Neural progenitor cell (in vitro differentiated cells): ENCODE data around the gene PACRG. TPM values are rescaled to one million over a fixed set of nuclear protein-coding genes. Genes with fewer than 3 reads are reported as not detected.

Source experiments
- DNase-seq: peaks from one replicate; pipeline ENCODE4 v3.0.0-alpha.2; 2016; ENCODE audit warnings: low spot score
- H2AFZ ChIP-seq: fragments of 200-600 bp; sonication (generic); replicated peaks from 2 replicates; pipeline ENCODE4 v1.6.1; 2016; ENCODE audit warnings: antibody characterized with exemption
- H3F3A ChIP-seq: fragments of 200-600 bp; sonication (generic); 2 replicates; pipeline ENCODE4 v1.6.1; 2016; ENCODE audit warnings: antibody characterized with exemption, low read depth
- H3K27ac ChIP-seq: fragments of 200-600 bp; sonication (generic); 2 replicates; pipeline ENCODE4 v1.5.1; 2016; ENCODE audit warnings: mild to moderate bottlenecking
- H3K27me3 ChIP-seq: fragments of 200-600 bp; sonication (generic); 2 replicates; pipeline ENCODE4 v1.6.1; 2016; ENCODE audit warnings: mild to moderate bottlenecking, moderate library complexity
- H3K36me3 ChIP-seq: fragments of 200-600 bp; sonication (generic); 2 replicates; pipeline ENCODE4 v1.5.1; 2016
- H3K4me1 ChIP-seq: fragments of 200-600 bp; sonication (generic); 2 replicates; pipeline ENCODE4 v1.6.1; 2016; ENCODE audit warnings: mixed run types
- H3K4me2 ChIP-seq: fragments of 200-600 bp; sonication (generic); 2 replicates; pipeline ENCODE4 v1.6.1; 2016
- H3K4me3 ChIP-seq: fragments of 200-600 bp; sonication (generic); 2 replicates; pipeline ENCODE4 v1.5.1; 2016
- H3K79me2 ChIP-seq: fragments of 200-600 bp; sonication (generic); 2 replicates; pipeline ENCODE4 v1.6.1; 2016; ENCODE audit warnings: low read depth
- H3K9ac ChIP-seq: fragments of 200-600 bp; sonication (generic); 2 replicates; pipeline ENCODE4 v1.6.1; 2016
- H3K9me3 ChIP-seq: fragments of 200-600 bp; sonication (generic); 2 replicates; pipeline ENCODE4 v1.5.1; 2016; ENCODE audit warnings: low read depth
- H4K20me1 ChIP-seq: fragments of 200-600 bp; sonication (generic); 2 replicates; pipeline ENCODE4 v1.6.1; 2016; ENCODE audit warnings: low read depth
- H3K27ac Mint-ChIP-seq: 3 replicates; pipeline ENCODE4 v1.8.0; 2021; ENCODE audit warnings: mixed read lengths
- H3K27me3 Mint-ChIP-seq: 2 replicates; pipeline ENCODE4 v1.8.0; 2022; ENCODE audit warnings: low read depth, mild to moderate bottlenecking, inconsistent platforms, moderate library complexity, mixed read lengths; ENCODE audit not compliant: insufficient read depth
- H3K36me3 Mint-ChIP-seq: 3 replicates; pipeline ENCODE4 v1.8.0; 2021; ENCODE audit warnings: mixed read lengths
- H3K4me1 Mint-ChIP-seq: 3 replicates; pipeline ENCODE4 v1.8.0; 2021; ENCODE audit warnings: mixed read lengths
- H3K4me3 Mint-ChIP-seq: 3 replicates; pipeline ENCODE4 v1.8.0; 2021; ENCODE audit warnings: mild to moderate bottlenecking, moderate library complexity, mixed read lengths
- H3K9me3 Mint-ChIP-seq: 3 replicates; pipeline ENCODE4 v1.8.0; 2020; ENCODE audit warnings: mixed read lengths
- CTCF ChIP-seq: fragments of 200-600 bp; sonication (generic); IDR thresholded peaks from 2 replicates; pipeline ENCODE4 v1.5.1; 2017; ENCODE audit warnings: antibody characterized with exemption, mild to moderate bottlenecking
- EZH2 ChIP-seq: fragments of 200-600 bp; sonication (generic); IDR thresholded peaks from 2 replicates; pipeline ENCODE4 v1.6.1; 2017; ENCODE audit warnings: antibody characterized with exemption, mild to moderate bottlenecking, moderate library complexity
- EZH2phosphoT487 ChIP-seq: fragments of 200-600 bp; sonication (generic); IDR thresholded peaks from 2 replicates; pipeline ENCODE4 v1.6.1; 2017; ENCODE audit warnings: antibody characterized with exemption
- total RNA-seq: library from RNA; depleted of rRNA; stranded (reverse); fragments of >200 nt; gene quantifications from 2 replicates; pipeline ENCODE4 v1.2.3, GENCODE V29; 2015; ENCODE audit warnings: low replicate concordance

PACRG gene
- total RNA-seq, 1 donor from 2014 or later = 0.30 TPM

DNA sequence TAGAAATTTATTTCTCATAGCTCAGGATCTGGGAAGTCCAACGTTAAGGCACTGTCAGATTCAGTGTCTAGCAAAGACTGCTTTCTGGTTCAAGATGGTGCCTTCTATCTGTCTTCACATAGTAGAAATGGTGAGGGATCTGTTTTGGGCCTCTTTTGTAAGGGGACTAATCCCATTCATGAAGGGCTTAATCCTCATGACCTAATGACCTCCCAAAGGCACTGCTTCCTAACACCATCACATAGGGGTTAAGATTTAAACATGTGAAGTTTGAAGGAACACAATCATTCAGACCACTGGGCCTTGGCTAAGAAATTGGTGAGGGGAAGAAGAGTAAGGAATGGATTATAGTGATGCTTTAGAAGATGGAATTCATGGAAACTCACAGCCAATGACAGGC is 237.6 kb downstream of the PACRG start:
- no peak overlapping the region for H3K9ac ChIP-seq
- Mint-ChIP-seq H3K4me3 (no peak overlapping the region), H3K9me3 (peaks cover 7% of the 10 kb centered on the region), H3K27me3 (no peaks in the 10 kb centered on the region), H3K4me1 (peaks cover 17% of the 10 kb centered on the region), H3K36me3 (no peaks in the 10 kb centered on the region), H3K27ac (peak overlapping the region; percentile 11)
- no peaks in the 10 kb centered on the region for H3K79me2 ChIP-seq
- no peaks in the 10 kb centered on the region for H4K20me1 ChIP-seq
- H3F3A ChIP-seq = peaks cover 6% of the 10 kb centered on the region
- H3K4me2 ChIP-seq = peak overlapping the region; percentile 17
- no peaks in the 10 kb centered on the region for H3K36me3 ChIP-seq
- no peaks in the 10 kb centered on the region for H3K27me3 ChIP-seq
- H3K4me3 ChIP-seq = no peak overlapping the region
- no peak overlapping the region for H3K27ac ChIP-seq
- DNase-seq = peak; percentile 73
- TF ChIP-seq EZH2phosphoT487 = peak; percentile 38
- TF ChIP-seq EZH2 = no peak
- no peaks in the 10 kb centered on the region for H3K9me3 ChIP-seq
- peaks cover 12% of the 10 kb centered on the region for H3K4me1 ChIP-seq
- H2AFZ ChIP-seq = no peak overlapping the region

GRCh38 chr6:162970246-162970645 is 242.5 kb downstream of the PACRG start:
- no peak for TF ChIP-seq EZH2phosphoT487
- TF ChIP-seq CTCF = no peak
- no peak for DNase-seq
- Histone ChIP-seq H3K9ac (no peak overlapping the region), H3K9me3 (no peaks in the 10 kb centered on the region), H3K4me3 (no peak overlapping the region), H3F3A (peaks cover 6% of the 10 kb centered on the region), H3K36me3 (no peaks in the 10 kb centered on the region), H4K20me1 (no peaks in the 10 kb centered on the region), H3K27ac (no peak overlapping the region), H2AFZ (no peak overlapping the region), H3K4me2 (no peak overlapping the region), H3K79me2 (no peaks in the 10 kb centered on the region), H3K27me3 (no peaks in the 10 kb centered on the region), H3K4me1 (peaks cover 15% of the 10 kb centered on the region)
- Mint-ChIP-seq H3K4me1 (peaks cover 22% of the 10 kb centered on the region), H3K4me3 (no peak overlapping the region), H3K27me3 (no peaks in the 10 kb centered on the region), H3K9me3 (peaks cover 14% of the 10 kb centered on the region), H3K27ac (no peak overlapping the region), H3K36me3 (no peaks in the 10 kb centered on the region)

- H3K9ac ChIP-seq = no peak overlapping the region
- H3K4me1 Mint-ChIP-seq = peaks cover 15% of the 10 kb centered on the region
- no peaks in the 10 kb centered on the region for H3K79me2 ChIP-seq
- H3K27me3 Mint-ChIP-seq = no peaks in the 10 kb centered on the region
- no peak overlapping the region for H3K27ac ChIP-seq
- H3K9me3 Mint-ChIP-seq = peaks cover 11% of the 10 kb centered on the region
- H3K36me3 Mint-ChIP-seq = no peaks in the 10 kb centered on the region
- H4K20me1 ChIP-seq = no peaks in the 10 kb centered on the region
- no peaks in the 10 kb centered on the region for H3K9me3 ChIP-seq
- H3F3A ChIP-seq = no peaks in the 10 kb centered on the region
- H3K27ac Mint-ChIP-seq = no peak overlapping the region
- H3K4me3 ChIP-seq = no peak overlapping the region
- H3K27me3 ChIP-seq = no peaks in the 10 kb centered on the region
- H3K4me1 ChIP-seq = peaks cover 8% of the 10 kb centered on the region
- no peak for DNase-seq
- no peak overlapping the region for H2AFZ ChIP-seq
- H3K4me3 Mint-ChIP-seq = no peak overlapping the region
- H3K4me2 ChIP-seq = no peak overlapping the region
- H3K36me3 ChIP-seq = no peaks in the 10 kb centered on the region
- TF ChIP-seq CTCF (no peak), EZH2 (no peak), EZH2phosphoT487 (no peak)
Observed at GRCh38 chr6:162971356-162971755, 243.6 kb downstream of the PACRG start.

DNA sequence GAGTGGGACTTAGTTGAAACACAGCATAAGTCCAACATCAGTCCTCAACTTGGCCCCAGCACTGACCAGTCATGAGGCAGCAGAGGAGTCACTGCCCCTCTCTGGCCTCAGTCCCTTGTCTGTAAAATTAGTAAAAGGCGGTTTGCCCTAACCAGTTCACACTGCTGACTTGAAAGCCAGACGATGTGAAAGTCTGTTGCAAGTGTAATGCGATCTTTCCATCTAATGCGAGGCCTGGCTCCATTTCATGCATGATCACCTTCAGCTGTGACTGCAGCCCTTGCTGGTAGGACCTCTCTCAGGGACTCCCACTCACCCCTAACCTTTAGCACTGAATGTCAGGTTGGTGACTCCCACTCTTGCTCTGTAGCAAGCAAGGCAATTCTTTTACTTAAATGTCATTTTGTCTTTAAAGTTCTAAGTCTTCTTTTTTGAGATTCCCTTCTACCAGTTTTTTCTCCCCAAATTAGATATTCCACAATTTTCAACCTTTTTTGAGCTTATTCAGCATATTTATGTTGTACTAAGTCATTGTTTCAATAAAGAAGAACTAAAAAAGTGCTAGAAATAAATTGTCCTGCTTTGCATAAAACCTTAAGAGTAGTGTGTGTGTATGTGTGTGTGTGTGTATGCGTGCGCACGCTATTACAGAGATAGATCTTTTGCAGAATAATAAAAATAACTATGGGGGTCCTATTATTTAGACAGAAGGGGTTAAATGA is 245.5 kb downstream of the PACRG start:
- peaks cover 8% of the 10 kb centered on the region for H3K4me1 ChIP-seq
- H3K27ac ChIP-seq = no peak overlapping the region
- H2AFZ ChIP-seq = no peak overlapping the region
- no peaks in the 10 kb centered on the region for H3K9me3 ChIP-seq
- H3F3A ChIP-seq = no peaks in the 10 kb centered on the region
- no peaks in the 10 kb centered on the region for H3K79me2 ChIP-seq
- no peak overlapping the region for H3K4me2 ChIP-seq
- no peak overlapping the region for H3K9ac ChIP-seq
- TF ChIP-seq CTCF = no peak
- Mint-ChIP-seq H3K27ac (no peak overlapping the region), H3K9me3 (peaks cover 11% of the 10 kb centered on the region), H3K36me3 (no peaks in the 10 kb centered on the region), H3K4me1 (peaks cover 15% of the 10 kb centered on the region), H3K27me3 (peaks cover under 1% of the 10 kb centered on the region), H3K4me3 (no peak overlapping the region)
- H4K20me1 ChIP-seq = no peaks in the 10 kb centered on the region
- no peak overlapping the region for H3K4me3 ChIP-seq
- no peaks in the 10 kb centered on the region for H3K27me3 ChIP-seq
- H3K36me3 ChIP-seq = no peaks in the 10 kb centered on the region
- DNase-seq = peak; percentile 7
